ENCODE measurements around the gene CDT1.

DNA sequence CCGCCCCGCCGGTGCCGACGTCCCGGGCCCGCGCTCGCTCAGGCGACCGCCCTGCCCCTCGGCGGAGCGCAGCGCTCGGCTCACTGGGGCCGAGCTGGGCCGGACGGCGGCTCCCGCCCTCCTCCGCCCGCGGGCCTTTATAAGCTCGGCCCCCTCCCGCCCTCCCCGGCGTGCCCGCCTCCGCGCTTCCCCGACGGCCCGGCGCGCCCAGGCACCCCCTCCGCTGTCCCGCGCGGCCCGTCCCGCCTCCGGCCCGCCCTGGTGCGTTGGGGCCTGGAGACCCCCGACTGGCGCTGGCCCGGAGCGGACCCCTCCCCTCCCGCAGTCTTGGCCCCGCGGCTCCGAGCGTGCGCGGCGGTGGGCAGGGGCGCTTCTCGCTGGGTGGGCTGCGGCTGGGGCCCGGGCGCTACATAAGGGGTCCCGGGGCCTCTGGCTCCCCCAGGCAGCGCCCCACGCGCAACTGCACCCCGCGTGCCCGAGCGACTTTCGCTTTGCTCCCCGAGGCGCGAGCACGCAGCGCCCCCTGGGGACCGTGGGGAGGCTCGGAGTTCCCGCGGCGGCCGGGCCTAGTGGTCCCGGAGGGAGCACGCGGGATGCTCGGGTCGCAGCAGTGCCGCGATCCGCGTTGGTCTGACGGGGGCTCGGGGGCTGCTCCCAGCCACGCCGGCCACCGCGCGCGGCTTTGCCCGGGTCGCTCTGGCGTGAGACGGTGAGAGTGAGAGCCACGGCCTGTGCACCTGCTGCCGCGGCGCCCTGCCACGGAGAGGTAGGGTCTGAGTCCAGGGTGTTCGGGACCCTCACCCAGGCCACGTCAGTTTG, 18.3 kb upstream of the CDT1 start, which contains the start of gene PIEZO1:
- TF ChIP-seq TAF1 (IDR thresholded peaks at IDR 0.05; ENCODE audit: low read depth, low read length) (no peak), POLR2A (IDR thresholded peaks at IDR 0.05; ENCODE audit: low read depth, low read length) (peak; percentile 87), POLR2AphosphoS5 (IDR thresholded peaks at IDR 0.05; ENCODE audit: low read depth, low read length) (peak; percentile 72), SPI1 (IDR thresholded peaks at IDR 0.05; ENCODE audit: low read depth, low read length) (no peak), POU2F2 (IDR thresholded peaks at IDR 0.05; ENCODE audit: low read depth, low read length) (no peak), PAX5 (IDR thresholded peaks at IDR 0.05; ENCODE audit: insufficient read depth, low read length, severe bottlenecking) (no peak)

Measured in GM12891 (cell line).